RWPE2 (cell line): ENCODE results near the gene ATP2A1.

Experiments
- ATAC-seq: fragments of 200-7000 bp; cut with Tn5 transposase; 3 replicates; pipeline ENCODE4 v1.9.1; 2021; ENCODE audit warnings: low read depth
- DNase-seq: peaks from one replicate; pipeline ENCODE4 v3.0.0-alpha.2; 2020; ENCODE audit warnings: low spot score
- H3K27ac ChIP-seq: fragments of 450-650 bp; 2 replicates; pipeline ENCODE4 v1.5.1; 2017; ENCODE audit warnings: mild to moderate bottlenecking; ENCODE audit not compliant: poor library complexity, severe bottlenecking
- H3K27me3 ChIP-seq: fragments of 250-450 bp; sonication (Bioruptor Pico); 2 replicates; pipeline ENCODE4 v1.5.1; 2021; ENCODE audit warnings: mild to moderate bottlenecking, moderate library complexity; ENCODE audit not compliant: insufficient read depth, poor library complexity, severe bottlenecking
- H3K36me3 ChIP-seq: fragments of 250-450 bp; sonication (Bioruptor Pico); 2 replicates; pipeline ENCODE4 v1.5.1; 2020; ENCODE audit warnings: low read depth, mild to moderate bottlenecking, moderate library complexity
- H3K4me1 ChIP-seq: fragments of 250-450 bp; sonication (Bioruptor Pico); 2 replicates; pipeline ENCODE4 v1.5.1; 2021; ENCODE audit warnings: mild to moderate bottlenecking, moderate library complexity; ENCODE audit not compliant: insufficient read depth, poor library complexity, severe bottlenecking
- H3K4me3 ChIP-seq: fragments of 250-450 bp; sonication (Bioruptor Pico); 2 replicates; pipeline ENCODE4 v1.5.1; 2021; ENCODE audit warnings: mild to moderate bottlenecking, moderate library complexity; ENCODE audit not compliant: severe bottlenecking
- H3K9me3 ChIP-seq: fragments of 250-450 bp; sonication (Bioruptor Pico); 2 replicates; pipeline ENCODE4 v1.5.1; 2021; ENCODE audit warnings: mild to moderate bottlenecking, moderate library complexity; ENCODE audit not compliant: severe bottlenecking
- CTCF ChIP-seq: fragments of 450-650 bp; IDR thresholded peaks from one replicate; pipeline ENCODE4 v1.5.1; 2017; ENCODE audit warnings: mild to moderate bottlenecking, moderate library complexity; ENCODE audit not compliant: poor library complexity, severe bottlenecking

Gene ATP2A1

GRCh38 chr16:28903344-28904042, 25.2 kb downstream of the ATP2A1 start:
- Histone ChIP-seq H3K27me3 (no peaks in the 10 kb centered on the region), H3K36me3 (peaks cover 6% of the 10 kb centered on the region; the same call in 1 of the 2 replicates), H3K9me3 (no peaks in the 10 kb centered on the region), H3K4me1 (no peaks in the 10 kb centered on the region), H3K27ac (no peak overlapping the region), H3K4me3 (no peak overlapping the region)
- TF ChIP-seq CTCF: no peak
- DNase-seq (peak; percentile 54), ATAC-seq (no peak)

- Histone ChIP-seq H3K36me3 (peaks cover 6% of the 10 kb centered on the region; the same call in 1 of the 2 replicates), H3K27ac (no peak overlapping the region), H3K4me3 (no peak overlapping the region), H3K27me3 (no peaks in the 10 kb centered on the region), H3K9me3 (no peaks in the 10 kb centered on the region), H3K4me1 (no peaks in the 10 kb centered on the region)
- ATAC-seq (no peak), DNase-seq (no peak)
- no peak for TF ChIP-seq CTCF
Measured at GRCh38 chr16:28904363-28904762, 26.1 kb downstream of the ATP2A1 start.

- ATAC-seq: no peak
- DNase-seq: no peak
- Histone ChIP-seq H3K4me3 (no peak overlapping the region), H3K9me3 (no peaks in the 10 kb centered on the region), H3K36me3 (peaks cover 6% of the 10 kb centered on the region; the same call in 1 of the 2 replicates), H3K27me3 (no peaks in the 10 kb centered on the region), H3K27ac (no peak overlapping the region), H3K4me1 (no peaks in the 10 kb centered on the region)
- TF ChIP-seq CTCF: no peak
Measured at GRCh38 chr16:28904828-28905227, 26.5 kb downstream of the ATP2A1 start.

- Histone ChIP-seq H3K4me3 (no peak overlapping the region), H3K27me3 (no peaks in the 10 kb centered on the region), H3K4me1 (no peaks in the 10 kb centered on the region), H3K9me3 (no peaks in the 10 kb centered on the region), H3K36me3 (peaks cover 6% of the 10 kb centered on the region; the same call in 1 of the 2 replicates), H3K27ac (no peak overlapping the region)
- DNase-seq (no peak), ATAC-seq (no peak)
- TF ChIP-seq CTCF: no peak
Measured at GRCh38 chr16:28905229-28905754, 27.0 kb downstream of the ATP2A1 start.

- Histone ChIP-seq H3K9me3 (no peaks in the 10 kb centered on the region), H3K27me3 (no peaks in the 10 kb centered on the region), H3K27ac (no peak overlapping the region), H3K4me3 (no peak overlapping the region), H3K4me1 (no peaks in the 10 kb centered on the region), H3K36me3 (peaks cover 6% of the 10 kb centered on the region; the same call in 1 of the 2 replicates)
- DNase-seq (no peak), ATAC-seq (no peak)
- no peak for TF ChIP-seq CTCF
Measured at GRCh38 chr16:28905800-28906372, 27.6 kb downstream of the ATP2A1 start.
